Neural crest cell (in vitro differentiated cells): Measurements from ENCODE around the gene IFITM5. TPM values are rescaled to one million over a fixed set of nuclear protein-coding genes. Genes with fewer than 3 reads are reported as not detected.

Source experiments
- DNase-seq: peaks from one replicate; pipeline ENCODE4 v3.0.0; 2021; ENCODE audit warnings: low read depth, mixed read lengths, low spot score
- H3K27ac Mint-ChIP-seq: one replicate; pipeline ENCODE4 v1.8.0; 2021; ENCODE audit warnings: mild to moderate bottlenecking, mixed read lengths; ENCODE audit not compliant: unreplicated experiment
- H3K27me3 Mint-ChIP-seq: 2 replicates; pipeline ENCODE4 v1.8.0; 2021; ENCODE audit warnings: low read depth, mild to moderate bottlenecking, mixed read lengths
- H3K36me3 Mint-ChIP-seq: 2 replicates; pipeline ENCODE4 v1.8.0; 2021; ENCODE audit warnings: low read depth, mild to moderate bottlenecking, mixed read lengths
- H3K4me1 Mint-ChIP-seq: 2 replicates; pipeline ENCODE4 v1.8.0; 2021; ENCODE audit warnings: mixed read lengths
- H3K4me3 Mint-ChIP-seq: one replicate; pipeline ENCODE4 v1.8.0; 2021; ENCODE audit warnings: mild to moderate bottlenecking, mixed read lengths
- H3K9me3 Mint-ChIP-seq: 2 replicates; pipeline ENCODE4 v1.8.0; 2021; ENCODE audit warnings: mixed read lengths
- CTCF ChIP-seq: fragments of 200-600 bp; sonication (generic); conservative IDR thresholded peaks from 2 replicates; pipeline ENCODE4 v1.5.0; 2021; ENCODE audit warnings: antibody characterized with exemption, mild to moderate bottlenecking
- total RNA-seq: library from RNA; stranded (reverse); gene quantifications from 2 replicates; pipeline ENCODE4 v1.2.1, GENCODE V29; 2021

IFITM5 gene
- total RNA-seq, 1 donor from 2014 or later: not detected

GRCh38 chr11:282171-282570 is 17.2 kb downstream of the IFITM5 start:
- Mint-ChIP-seq H3K4me1 (peaks cover 16% of the 10 kb centered on the region), H3K36me3 (no peaks in the 10 kb centered on the region), H3K4me3 (no peak overlapping the region), H3K27ac (no peak overlapping the region), H3K9me3 (no peaks in the 10 kb centered on the region), H3K27me3 (peaks cover 4% of the 10 kb centered on the region)
- TF ChIP-seq CTCF: no peak
- DNase-seq: no peak

- Mint-ChIP-seq H3K27me3 (no peaks in the 10 kb centered on the region), H3K4me3 (no peak overlapping the region), H3K27ac (no peak overlapping the region), H3K9me3 (peaks cover 3% of the 10 kb centered on the region), H3K4me1 (peaks cover 13% of the 10 kb centered on the region), H3K36me3 (peaks cover 3% of the 10 kb centered on the region)
- DNase-seq: no peak
- no peak for TF ChIP-seq CTCF
These were observed 17.7 kb downstream of the IFITM5 start for GRCh38 chr11:281486-282161.

- peaks cover 4% of the 10 kb centered on the region for H3K36me3 Mint-ChIP-seq
- H3K27ac Mint-ChIP-seq: no peak overlapping the region
- TF ChIP-seq CTCF: no peak
- no peak overlapping the region for H3K4me3 Mint-ChIP-seq
- H3K27me3 Mint-ChIP-seq: no peaks in the 10 kb centered on the region
- H3K9me3 Mint-ChIP-seq: peaks cover 4% of the 10 kb centered on the region
- no peak for DNase-seq
- peaks cover 13% of the 10 kb centered on the region for H3K4me1 Mint-ChIP-seq
These were observed 18.4 kb downstream of the IFITM5 start for GRCh38 chr11:280706-281485.

- no peaks in the 10 kb centered on the region for H3K27me3 Mint-ChIP-seq
- H3K36me3 Mint-ChIP-seq: peaks cover 4% of the 10 kb centered on the region
- no peak overlapping the region for H3K27ac Mint-ChIP-seq
- DNase-seq: no peak
- peaks cover 4% of the 10 kb centered on the region for H3K9me3 Mint-ChIP-seq
- no peak for TF ChIP-seq CTCF
- no peak overlapping the region for H3K4me3 Mint-ChIP-seq
- peaks cover 13% of the 10 kb centered on the region for H3K4me1 Mint-ChIP-seq
These were observed 19.2 kb downstream of the IFITM5 start for GRCh38 chr11:279966-280705.

GRCh38 chr11:279040-279965 is 20.0 kb downstream of the IFITM5 start:
- Mint-ChIP-seq H3K27me3 (no peaks in the 10 kb centered on the region), H3K9me3 (peaks cover 4% of the 10 kb centered on the region), H3K36me3 (peaks cover 4% of the 10 kb centered on the region), H3K4me1 (peaks cover 13% of the 10 kb centered on the region), H3K27ac (no peak overlapping the region), H3K4me3 (no peak overlapping the region)
- no peak for DNase-seq
- TF ChIP-seq CTCF: no peak
